ENCODE data around the gene IFT74.
A peak's percentile ranks its signal among the peaks of the same experiment; 100 is the strongest.

IFT74 gene

GRCh38 chr9:27019589-27019988, 63.4 kb downstream of the IFT74 start:
- Mint-ChIP-seq H3K36me3 (ENCODE audit: low read depth) (peaks cover 74% of the 10 kb centered on the region), H3K9me3 (peaks cover 9% of the 10 kb centered on the region), H3K4me1 (no peaks in the 10 kb centered on the region), H3K4me3 (no peak overlapping the region), H3K27me3 (ENCODE audit: low read depth) (no peaks in the 10 kb centered on the region), H3K27ac (no peak overlapping the region)
- no peak for TF ChIP-seq CTCF (IDR thresholded peaks at IDR 0.05; ENCODE audit: unreplicated experiment in 3 of 3)

- H3K9me3 Mint-ChIP-seq = peaks cover 18% of the 10 kb centered on the region
- TF ChIP-seq CTCF (IDR thresholded peaks at IDR 0.05; ENCODE audit: unreplicated experiment in 3 of 3) = no peak
- H3K4me3 Mint-ChIP-seq = no peak overlapping the region
- H3K4me1 Mint-ChIP-seq = no peaks in the 10 kb centered on the region
- H3K27me3 Mint-ChIP-seq (ENCODE audit: low read depth) = no peaks in the 10 kb centered on the region
- H3K36me3 Mint-ChIP-seq (ENCODE audit: low read depth) = peaks cover 72% of the 10 kb centered on the region
- no peak overlapping the region for H3K27ac Mint-ChIP-seq
Observed at GRCh38 chr9:27022920-27023319, 66.7 kb downstream of the IFT74 start.

- no peaks in the 10 kb centered on the region for H3K27me3 Mint-ChIP-seq (ENCODE audit: low read depth)
- H3K4me3 Mint-ChIP-seq = no peak overlapping the region
- no peaks in the 10 kb centered on the region for H3K4me1 Mint-ChIP-seq
- no peak overlapping the region for H3K27ac Mint-ChIP-seq
- H3K36me3 Mint-ChIP-seq (ENCODE audit: low read depth) = peaks cover 27% of the 10 kb centered on the region
- TF ChIP-seq CTCF (IDR thresholded peaks at IDR 0.05; ENCODE audit: unreplicated experiment in 3 of 3) = no peak
- peaks cover 13% of the 10 kb centered on the region for H3K9me3 Mint-ChIP-seq
Observed at GRCh38 chr9:27029186-27029585, 73.0 kb downstream of the IFT74 start.

- peak; percentile 79 to 88 (median 80) for TF ChIP-seq CTCF (IDR thresholded peaks at IDR 0.05; ENCODE audit: unreplicated experiment in 3 of 3)
- no peaks in the 10 kb centered on the region for H3K9me3 Mint-ChIP-seq
- H3K4me3 Mint-ChIP-seq = no peak overlapping the region
- H3K27ac Mint-ChIP-seq = no peak overlapping the region
- no peaks in the 10 kb centered on the region for H3K4me1 Mint-ChIP-seq
- peaks cover 8% of the 10 kb centered on the region for H3K36me3 Mint-ChIP-seq (ENCODE audit: low read depth)
- H3K27me3 Mint-ChIP-seq (ENCODE audit: low read depth) = no peaks in the 10 kb centered on the region
Observed at GRCh38 chr9:27033815-27034403, 77.7 kb downstream of the IFT74 start.

GRCh38 chr9:27037499-27037898, 81.3 kb downstream of the IFT74 start:
- peaks cover 20% of the 10 kb centered on the region for H3K4me1 Mint-ChIP-seq
- H3K4me3 Mint-ChIP-seq = no peak overlapping the region
- TF ChIP-seq CTCF (IDR thresholded peaks at IDR 0.05; ENCODE audit: unreplicated experiment in 3 of 3) = no peak
- no peaks in the 10 kb centered on the region for H3K27me3 Mint-ChIP-seq (ENCODE audit: low read depth)
- no peak overlapping the region for H3K27ac Mint-ChIP-seq
- H3K36me3 Mint-ChIP-seq (ENCODE audit: low read depth) = peaks cover 8% of the 10 kb centered on the region
- H3K9me3 Mint-ChIP-seq = no peaks in the 10 kb centered on the region

- Mint-ChIP-seq H3K4me1 (peaks cover 20% of the 10 kb centered on the region), H3K4me3 (no peak overlapping the region), H3K27me3 (ENCODE audit: low read depth) (no peaks in the 10 kb centered on the region), H3K9me3 (no peaks in the 10 kb centered on the region), H3K27ac (peak overlapping the region in 1 of 3 experiments; percentile 4), H3K36me3 (ENCODE audit: low read depth) (peaks cover 8% of the 10 kb centered on the region)
- TF ChIP-seq CTCF (IDR thresholded peaks at IDR 0.05; ENCODE audit: unreplicated experiment in 3 of 3) = no peak
Observed at GRCh38 chr9:27041746-27042145, 85.5 kb downstream of the IFT74 start.
